Bronchus fibroblast of lung (primary cell): ENCODE results near the gene DSTN. TPM values are rescaled to one million over a fixed set of nuclear protein-coding genes. Genes with fewer than 3 reads are reported as not detected.

Source experiments
- total RNA-seq: library from RNA; depleted of rRNA; stranded (reverse); fragments of >200 nt; gene quantifications from 2 replicates; pipeline ENCODE4 v1.2.3, GENCODE V29; 2015

Gene DSTN
- total RNA-seq = 166 and 200 TPM in 2 replicates

GRCh38 chr20:17569616-17570346, at the start of gene DSTN:
Gene DSTN (plus strand): TSS chr20:17570075. CDS start chr20:17570209, 134 bp downstream.

DNA sequence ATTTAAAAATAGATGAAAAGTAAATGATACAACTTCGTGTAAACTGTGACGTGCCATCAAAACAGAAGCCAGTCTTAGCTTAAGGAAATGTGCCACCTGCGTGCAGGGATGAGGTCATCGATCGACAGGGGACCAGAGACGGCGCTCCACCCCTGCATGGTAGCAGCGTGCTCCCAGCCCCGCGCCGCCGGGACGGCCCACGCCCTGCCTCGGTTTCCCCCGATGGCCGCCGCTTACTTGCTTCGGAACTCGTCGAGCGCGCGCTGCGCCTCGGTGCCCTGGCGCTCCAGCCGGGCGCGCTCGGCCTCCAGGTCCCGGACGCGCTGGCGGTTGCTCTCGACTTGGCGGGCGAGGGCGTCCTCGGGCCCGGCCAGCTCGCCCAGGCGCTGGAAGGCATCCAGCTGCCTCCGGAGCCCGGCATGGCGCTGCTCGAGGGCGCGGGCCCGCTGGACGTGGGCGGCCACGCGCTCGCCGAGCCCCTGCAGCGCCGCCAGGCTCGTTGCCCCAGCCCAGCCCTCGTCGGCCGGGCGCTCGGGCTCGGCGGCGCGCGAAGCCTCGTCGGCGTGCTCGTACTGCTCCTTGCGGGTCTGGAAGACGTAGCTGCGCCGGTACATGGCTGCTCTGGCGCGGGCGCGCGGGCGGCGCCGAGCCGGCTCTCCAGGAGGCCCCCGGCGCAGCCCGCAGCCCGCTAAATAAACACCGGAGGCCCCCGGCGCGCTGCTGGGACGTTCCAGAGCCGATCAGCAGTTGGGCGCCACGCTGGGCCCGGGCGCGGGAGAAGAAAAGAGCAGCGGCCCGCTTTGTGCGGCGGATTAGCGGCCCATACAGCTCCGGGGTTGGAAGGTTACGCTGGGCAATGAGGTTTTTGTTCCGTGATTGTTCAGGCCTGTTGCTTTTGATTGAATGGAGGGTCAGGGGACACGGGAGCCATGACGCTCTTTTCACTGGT, 38.9 kb upstream of the DSTN start, which contains the start of gene BFSP1:
BFSP1 (minus strand) TSS at position 664 of the 949 bp plus-strand sequence; CDS start at position 614, 50 bp downstream.

Other genes with a start within 250 kb of the DSTN start
- gene BFSP1, start 38.7 kb upstream of the DSTN start, total RNA-seq = 1.7 and 2.7 TPM in 2 replicates
- gene RRBP1, start 112.2 kb downstream of the DSTN start, total RNA-seq = 151 TPM in 2 replicates
- not detected in 2 replicates for gene BANF2, start 129.9 kb downstream of the DSTN start, total RNA-seq